ENCODE measurements around the gene CELF4.

Gene CELF4

DNA sequence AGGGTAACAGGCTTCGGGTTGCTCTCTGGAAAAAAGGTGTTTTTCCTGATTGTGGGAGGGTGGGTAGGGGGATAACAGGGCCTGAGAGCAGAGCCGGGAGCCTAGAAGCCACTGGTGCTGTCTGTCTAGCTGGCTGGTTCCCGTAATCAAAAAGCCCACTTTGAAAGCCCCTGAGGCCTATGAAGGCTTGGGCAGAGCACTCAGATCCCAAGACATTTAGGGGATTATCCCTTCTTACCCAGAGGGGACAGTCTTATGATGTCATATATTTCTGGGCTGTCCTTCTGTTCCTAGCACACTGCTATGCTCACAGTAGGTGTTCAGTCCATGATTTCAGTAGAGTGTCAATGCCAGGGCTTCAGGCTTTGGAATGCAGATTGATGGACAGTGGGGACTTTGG, 45.1 kb downstream of the CELF4 start:
- DNase-seq, result no peak

DNA sequence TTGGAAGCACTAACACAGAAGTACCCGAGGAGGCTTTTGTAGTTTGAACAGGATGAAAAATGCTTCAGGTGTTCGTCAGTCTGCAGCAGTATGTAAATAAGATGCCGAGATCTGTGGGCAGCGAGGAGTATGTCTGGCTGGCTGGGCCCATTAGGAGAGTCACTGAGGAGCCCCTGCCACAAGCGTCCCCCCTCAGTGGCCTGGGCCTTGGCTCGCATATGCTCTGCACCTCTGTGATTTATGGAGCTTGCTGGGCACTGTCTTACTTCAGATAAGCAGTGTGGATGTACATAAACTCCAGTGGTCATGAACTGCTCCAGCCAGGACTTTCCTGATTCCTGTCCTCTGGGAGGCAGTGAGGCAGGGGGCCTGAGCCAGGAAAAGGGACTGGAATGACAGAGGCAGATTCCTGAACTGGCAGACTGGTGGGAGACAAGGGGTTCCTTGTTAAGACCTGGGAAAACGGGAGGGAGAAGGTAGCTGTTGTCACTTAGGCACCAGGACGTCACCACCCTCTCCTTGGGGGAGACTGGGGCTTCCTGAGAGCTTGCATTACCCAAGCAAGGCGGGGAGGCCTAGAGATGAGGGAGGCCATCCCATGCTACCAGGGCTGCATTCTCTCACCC, 46.0 kb downstream of the CELF4 start:
- no peak for DNase-seq

DNA sequence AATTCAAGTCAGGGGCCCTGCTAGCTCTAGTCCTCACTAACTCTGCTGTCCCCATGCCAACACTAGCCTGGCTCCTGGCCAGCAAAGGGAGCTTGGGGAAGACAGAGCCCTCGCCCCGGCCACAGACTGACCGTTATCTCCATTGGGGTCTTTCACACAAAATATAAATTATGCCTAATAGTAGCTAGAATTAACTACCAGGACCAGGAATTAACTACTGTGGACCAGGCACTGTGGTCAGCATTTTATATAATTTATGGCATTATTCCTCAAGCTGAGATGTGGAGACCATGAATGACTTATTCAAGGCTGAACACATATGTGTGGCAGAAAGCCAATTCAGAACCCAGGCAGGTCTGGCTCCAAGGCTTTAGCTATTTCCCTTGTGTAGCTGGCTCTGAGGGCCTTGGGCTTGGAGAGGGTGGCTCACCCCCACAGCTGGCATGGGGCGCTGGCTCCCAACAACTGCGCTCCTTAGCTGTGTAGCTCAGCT, 49.2 kb downstream of the CELF4 start:
- no peak for DNase-seq

DNA sequence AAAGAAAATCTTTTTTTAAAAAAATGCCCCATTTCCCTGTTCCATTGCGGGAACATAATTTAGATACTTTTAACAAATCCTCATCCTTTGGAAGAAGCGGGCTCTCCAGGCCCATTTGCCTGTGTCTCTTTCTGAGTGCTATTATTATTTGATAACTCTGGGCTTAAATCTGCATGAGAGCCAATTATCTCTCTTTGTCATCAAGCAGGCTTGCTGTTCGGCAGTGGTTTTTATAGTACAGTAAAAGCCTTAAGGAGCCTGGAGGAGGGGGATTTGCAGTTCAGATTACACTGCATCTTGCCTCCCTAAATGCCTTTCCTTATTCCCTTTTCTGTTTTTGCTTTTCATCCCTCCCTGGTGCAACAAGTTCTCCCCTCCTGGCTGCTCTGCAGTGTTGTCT, 50.6 kb downstream of the CELF4 start:
- DNase-seq, result no peak

DNA sequence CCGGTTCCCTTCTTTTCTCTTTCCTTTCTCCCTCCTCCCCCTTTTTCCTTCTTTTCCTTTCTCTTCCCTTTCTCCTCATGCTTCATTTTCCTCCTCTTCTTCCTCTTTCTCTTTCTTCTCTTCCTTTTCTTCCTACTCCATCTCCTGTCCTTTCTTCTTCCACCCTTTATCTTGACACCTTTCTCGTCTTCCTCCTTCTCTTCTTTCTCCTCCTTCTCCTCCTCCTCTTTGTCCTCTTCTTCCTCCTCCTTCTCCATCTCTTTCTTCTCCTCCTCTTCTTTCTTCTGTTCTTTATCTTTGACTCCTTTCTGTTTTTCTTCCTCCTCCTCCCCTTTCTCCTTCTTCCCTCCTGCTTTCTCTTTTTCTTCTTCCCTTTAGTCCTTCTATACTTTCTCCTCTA, 53.2 kb downstream of the CELF4 start:
- DNase-seq, result no peak

DNA sequence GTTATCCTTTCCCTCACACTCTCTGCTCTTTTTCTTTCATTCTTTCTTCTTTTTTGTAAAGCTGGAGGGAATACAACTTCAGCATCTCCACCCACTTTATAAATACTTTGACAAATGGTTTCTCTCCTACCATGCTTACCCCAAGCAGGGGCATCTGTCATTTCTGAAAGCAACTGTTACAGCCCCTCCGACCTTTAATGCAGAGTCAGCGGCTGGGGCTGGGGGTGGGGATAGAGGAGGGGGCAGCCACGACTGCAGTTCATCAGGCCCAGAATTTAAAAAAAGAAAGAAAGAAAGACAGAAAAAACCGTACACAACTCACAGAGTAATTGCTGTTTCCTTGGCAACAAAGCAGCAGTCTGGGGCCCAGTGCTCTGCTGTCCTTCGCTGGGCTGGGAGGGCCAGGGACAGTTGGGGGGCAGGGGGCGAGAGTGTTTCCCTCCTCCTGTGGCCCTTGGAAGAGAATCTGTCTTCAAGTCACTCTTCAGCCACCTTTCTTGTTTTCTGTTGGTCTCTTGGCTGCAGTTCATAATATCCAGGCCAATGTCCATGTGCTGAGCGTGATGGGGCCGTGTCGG, 53.8 kb downstream of the CELF4 start:
- no peak for DNase-seq

DNA sequence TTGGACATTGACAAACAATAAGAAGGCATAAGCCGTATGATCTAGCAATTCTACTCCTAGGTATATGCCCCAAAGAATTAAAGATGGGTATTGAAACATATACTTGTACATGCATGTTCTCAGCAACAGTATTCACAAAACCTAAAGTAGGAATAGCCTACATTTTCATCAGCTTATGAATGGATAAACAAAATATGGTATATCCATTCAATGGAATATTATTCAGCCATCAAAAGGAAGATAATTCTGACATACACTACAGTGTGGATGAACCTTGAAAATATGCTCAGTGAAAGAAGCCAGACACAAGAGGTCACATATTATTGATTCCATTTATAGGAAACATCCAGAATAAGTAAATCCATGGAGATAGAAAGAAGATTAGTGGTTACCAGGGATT, 56.0 kb downstream of the CELF4 start:
- DNase-seq, result no peak

DNA sequence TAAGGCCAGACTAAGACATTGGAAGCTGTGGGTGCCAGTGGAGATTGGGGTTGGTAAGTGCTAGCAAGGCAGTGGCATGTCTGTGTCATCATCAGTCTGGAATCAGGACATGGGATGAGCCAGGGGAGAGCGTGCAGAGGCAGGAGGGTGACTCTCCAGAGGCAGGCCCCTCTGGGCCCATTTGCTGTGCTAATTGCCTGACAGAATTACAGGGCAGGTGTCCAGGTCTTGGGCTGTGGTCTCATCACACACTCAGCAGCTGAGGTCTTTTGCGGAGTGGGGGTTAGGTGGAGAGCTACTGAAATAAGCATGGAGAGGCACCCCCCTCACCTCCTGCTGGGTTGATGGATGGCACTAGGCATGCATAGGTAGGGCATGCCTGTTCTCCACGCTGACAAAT, 57.4 kb downstream of the CELF4 start:
- DNase-seq, result no peak

DNA sequence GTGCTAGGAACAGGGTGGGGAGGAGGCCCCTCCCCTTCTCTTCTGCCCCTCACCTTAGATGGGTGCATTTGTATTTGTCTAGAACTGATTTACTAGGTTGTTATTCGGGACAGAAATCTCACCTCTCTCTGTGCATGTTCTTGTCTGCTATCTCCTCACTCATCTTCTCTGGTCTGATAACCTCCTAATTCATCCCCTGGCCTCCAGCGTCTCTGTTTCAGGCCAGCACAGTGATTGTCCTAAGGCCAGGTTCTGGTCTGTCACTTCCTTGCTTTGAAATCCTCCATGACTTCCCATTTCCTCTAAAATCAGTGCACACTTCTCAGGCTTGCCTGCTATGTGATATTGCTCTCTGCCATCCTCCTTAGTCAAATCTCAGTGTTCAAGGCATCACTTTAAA, 58.4 kb downstream of the CELF4 start:
- no peak for DNase-seq

DNA sequence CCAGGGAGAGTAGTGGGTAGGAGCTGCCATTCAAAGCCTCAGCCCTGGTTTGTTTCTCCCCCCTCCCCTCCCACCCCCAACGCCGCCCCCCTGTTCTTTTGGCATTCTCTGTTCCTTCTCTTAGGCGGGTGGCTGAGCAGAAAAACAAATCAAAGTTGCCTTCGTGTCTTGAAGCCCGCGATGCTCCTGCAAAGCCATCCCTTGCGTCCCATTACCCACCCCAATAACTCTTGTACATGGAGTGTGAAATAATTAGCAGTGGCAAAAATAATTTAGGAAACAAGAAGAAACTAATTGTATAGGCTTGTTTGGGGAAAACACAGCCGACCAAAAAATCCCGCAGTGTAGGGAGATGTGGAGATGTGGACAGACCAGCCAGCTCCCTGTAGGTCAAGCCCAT, 59.6 kb downstream of the CELF4 start:
- no peak for DNase-seq

DNA sequence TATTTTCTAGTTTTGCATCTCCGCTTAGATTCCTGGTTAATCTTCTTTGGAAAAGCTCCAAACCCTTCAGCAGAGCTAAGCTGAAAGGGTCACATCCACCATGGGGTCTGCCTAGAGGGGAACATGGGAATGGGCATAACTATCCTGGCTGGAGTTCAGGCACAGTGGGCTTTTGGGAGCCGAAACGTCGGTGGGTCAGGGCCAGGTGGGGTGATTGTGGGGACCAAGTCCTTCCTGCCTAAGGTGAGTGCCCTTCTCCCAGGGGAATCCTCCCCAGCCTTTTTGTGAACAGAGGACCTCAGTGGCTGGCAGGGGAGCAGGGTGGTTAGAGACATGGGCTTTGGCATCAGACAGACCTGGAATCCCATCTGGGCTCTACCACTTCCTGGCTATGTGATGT, 60.3 kb downstream of the CELF4 start:
- DNase-seq, result no peak

DNA sequence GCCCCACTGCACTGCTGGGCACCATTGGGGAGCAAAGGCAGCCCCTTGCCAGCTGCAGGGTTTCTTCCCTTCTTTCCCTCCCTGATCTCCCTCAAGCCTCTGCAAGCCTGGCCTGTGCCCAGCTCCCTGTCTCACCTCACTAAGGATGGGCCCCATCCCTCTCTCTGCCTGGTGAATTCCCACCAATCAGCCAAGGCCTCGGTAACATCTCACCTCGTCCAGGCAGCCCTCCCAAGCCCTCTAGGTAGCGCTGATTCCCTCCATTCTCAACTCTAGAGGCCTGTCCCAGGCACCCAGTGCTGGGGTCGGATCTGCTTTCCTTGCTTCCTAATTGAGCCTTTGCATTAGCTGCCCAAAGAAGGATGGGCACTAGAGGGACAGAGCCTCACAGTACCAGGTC, 63.0 kb downstream of the CELF4 start:
- no peak for DNase-seq

DNA sequence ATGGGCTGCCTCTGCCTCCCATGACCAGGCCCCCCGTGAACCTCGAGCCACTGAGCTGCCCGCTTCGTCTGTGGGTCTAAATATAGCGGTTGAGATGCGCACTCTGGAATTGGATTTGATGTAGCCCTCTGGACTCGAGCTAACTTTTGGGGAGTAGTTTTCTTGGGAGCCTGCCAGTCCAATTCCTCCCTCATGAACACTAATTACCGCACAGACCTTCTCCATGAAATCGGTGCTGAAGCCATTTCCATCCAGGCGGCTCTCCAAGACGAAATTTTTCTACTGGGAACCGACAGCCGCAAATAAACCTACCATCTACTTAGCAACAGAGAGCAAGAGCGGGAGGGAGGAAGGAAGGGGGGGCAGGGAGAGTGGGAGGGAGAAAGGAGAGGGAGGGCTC, 63.6 kb downstream of the CELF4 start:
- DNase-seq, result no peak

DNA sequence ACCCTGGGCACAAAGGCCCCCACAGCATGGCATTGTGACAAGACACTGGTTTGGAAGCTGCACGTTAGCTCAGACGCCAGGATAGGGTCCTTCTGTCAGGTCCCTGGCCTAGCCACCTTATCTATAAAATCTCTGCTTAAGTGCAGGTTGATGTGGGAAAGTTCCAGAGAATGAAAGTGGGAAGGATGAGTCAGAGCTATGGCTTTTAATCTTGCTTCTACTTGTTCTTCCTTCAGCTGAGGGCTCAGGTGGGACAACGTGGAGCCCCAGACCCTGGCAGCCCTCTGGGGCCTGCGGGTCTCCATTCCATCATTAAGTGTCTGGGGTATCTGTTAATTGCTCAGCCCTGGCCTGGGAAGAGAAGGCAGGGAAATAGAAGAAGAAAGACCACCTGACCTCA, 64.5 kb downstream of the CELF4 start:
- no peak for DNase-seq

DNA sequence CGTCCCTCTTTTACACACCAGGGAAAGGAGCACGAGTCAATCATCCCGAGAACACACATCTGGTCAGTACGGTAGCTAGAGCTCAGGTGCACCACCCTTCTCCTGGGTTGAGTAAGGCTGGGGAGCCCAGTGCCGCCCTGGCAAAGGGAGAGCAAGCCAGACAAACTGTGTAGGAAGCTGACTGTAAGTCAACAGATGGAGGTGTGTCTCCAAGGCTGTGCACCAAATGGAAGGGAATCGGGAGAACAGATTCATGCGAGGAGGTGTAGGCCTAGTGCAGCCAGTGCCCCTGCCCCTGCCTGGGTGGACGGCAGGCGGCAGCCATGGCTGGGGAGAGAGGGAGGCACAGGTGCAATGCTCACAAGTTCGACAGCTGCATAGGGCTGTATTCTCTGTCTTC, 65.7 kb downstream of the CELF4 start:
- no peak for DNase-seq

DNA sequence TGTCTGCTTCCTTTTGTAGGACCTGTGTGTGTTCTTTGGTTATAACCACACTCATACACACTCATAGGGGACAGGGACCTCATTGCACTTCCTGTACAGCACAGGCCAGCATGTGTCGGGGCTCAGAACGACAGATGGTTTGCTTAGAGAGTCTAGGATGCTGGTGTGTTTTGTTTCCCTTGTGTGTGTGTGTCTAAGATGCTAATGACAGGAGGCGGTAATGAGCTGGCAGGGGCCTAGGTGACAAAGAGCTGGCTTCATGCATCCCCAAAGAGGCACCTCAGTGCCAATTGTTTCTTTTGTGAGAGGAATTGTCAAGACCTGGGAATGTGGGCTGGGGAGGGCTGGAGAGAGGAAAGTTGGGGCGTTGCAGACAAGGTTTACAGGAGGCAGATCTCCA, 66.6 kb downstream of the CELF4 start:
- no peak for DNase-seq

DNA sequence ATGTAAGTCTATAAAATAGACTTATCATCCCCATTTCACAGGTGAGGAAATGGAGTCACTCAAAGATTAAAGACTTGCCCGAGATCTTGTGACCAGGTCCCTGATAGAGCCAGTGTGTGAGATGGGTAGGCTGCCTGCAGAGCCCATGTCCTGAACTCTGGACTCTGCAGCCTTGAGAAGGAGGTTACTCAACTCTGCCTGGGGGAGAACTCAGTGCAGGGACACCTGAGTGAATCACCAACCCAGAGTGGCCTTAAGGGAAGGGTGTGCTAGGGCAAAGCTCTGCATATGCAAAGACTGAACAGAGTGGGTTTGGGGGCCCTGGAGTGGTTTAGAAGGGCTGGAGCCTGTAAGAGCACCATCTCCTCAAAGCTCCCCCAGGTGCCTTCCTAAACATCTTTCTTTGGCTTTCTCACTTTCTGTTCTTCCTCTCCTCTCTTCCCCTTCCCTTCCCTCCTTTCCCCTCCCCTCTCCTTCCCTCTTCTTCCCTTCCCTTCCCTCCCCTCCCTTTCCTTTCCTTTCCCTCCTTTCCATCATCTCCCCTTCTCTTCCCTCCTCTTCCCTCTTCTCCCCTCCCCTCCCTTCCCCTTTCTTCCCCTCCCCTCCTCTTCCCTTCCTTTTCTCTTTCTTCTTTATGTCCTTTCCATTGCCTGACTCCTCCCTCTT, 67.6 kb downstream of the CELF4 start:
- no peak for DNase-seq

DNA sequence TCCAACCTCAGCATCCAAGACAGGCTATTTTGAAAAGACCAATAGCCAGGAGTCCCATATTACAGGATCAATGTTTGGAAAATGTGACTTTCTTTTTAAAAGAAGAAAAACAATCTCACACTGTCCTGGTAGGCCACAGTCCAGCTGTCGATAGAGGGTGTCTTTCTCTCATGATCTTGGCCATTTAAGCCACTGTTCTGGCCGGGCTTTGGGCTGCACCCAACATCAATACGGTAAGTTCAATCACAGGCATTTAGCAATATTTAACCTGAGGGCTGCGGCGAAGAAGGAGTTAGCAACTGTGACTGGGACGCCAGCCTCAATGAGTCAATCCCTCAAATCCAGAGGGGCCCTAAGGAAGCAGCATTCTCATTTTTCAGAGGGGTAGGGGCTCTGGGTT, 69.0 kb downstream of the CELF4 start:
- no peak for DNase-seq

DNA sequence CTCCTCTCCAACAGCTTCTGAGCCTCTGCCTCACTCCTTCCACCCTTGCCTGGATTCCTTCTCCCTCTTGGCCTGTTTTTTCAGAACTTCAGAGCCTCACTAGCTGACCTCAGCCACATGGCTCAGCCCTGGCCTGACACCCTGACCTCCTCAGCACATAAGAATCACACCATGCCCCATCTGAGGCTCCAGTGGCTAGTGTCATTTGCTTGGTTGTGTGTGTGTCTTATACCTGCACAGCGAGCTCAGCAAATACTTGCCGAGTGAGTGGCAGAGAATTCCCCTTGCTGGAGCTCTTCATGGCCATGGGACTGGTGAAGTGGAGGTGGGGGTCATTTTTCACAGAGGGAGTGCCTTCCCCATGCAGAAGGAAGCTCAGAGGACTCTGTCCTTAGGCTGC, 70.2 kb downstream of the CELF4 start:
- no peak for DNase-seq

DNA sequence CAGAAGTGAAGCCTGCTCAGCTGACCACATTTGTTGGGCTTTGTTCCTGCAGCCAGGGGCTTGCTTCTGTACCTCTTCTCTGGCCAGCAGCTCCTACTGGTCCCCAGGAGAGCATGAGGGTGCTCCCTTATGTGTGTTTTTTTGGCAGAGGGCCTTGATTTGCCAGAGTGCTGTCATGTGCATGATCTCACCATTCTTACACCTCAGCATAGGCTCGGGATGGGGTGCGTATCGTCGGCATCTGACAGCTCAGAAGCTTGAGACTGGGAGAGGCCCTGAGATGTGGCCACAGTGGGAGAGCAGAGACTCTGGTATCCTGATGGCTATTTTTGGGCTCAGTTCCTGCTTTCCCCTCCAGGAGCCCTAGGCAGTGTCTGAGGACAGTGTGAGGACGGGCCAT, 71.2 kb downstream of the CELF4 start:
- no peak for DNase-seq

DNA sequence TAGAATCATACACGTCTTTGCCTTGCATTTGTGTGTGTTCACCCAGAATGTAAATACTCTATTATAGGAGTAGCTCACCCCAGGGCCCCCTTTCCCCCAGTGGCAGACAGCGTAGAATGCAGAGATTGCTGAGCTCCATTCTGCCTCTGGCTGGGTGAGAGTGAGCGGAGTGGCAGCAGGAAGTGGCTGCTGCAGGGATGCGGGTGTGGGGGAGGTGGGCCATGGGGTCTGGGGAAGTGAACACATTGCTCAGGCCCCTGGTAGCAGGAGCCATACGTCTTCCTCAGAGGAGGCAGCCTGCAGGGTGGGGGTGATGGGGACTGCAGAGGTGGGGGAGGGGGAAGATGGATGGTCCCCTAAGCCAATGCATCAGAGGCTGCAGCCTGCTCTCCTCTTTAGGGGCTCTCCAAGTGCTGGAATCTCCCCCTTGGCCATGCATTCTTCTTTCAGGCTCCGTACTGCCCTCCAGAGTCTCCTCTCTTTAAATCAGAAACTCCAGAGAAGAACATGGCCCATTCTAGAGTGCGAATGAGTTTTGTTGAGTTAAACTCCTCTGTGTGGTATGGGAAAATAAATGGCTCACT, 72.2 kb downstream of the CELF4 start:
- DNase-seq, result no peak

DNA sequence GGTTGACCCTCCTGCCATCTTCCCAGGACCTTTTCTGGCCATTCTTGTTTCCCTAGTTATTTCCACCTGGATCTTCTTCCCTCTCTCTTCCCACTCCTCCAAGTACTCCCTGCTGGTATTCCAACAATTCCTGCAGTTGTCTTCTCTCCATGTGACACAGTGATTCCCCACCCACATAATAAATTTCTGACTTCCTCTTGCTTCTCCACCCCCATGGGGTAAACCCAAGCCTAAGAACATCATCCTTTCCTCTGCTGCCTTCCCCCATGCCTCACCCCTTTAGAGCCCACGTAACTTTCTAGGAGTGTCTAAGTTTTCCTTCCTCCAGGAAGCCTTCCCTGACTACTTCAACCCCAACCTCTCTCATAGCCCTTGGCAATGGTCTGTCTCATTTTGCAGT, 72.6 kb downstream of the CELF4 start:
- DNase-seq, result no peak

DNA sequence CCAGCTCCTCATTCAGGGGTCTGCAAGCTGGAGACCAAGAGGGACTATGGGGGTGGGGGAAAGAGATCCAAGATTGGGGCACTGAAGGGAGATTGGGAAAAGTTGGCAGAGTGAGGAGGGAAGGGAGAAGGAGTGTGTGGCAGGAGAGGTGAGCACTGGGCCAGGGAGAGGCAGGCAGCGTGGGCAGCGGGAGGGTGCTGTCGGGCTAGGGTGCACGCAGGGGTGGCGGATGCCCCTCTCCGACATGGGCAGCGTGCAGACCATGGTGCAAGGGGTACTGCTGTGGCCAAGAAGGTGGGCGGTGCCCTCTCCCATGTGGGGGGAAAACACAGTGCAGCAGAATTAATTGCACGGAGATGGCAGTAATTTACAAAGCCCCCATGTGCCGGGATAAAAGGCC, 74.1 kb downstream of the CELF4 start:
- DNase-seq, result no peak

DNA sequence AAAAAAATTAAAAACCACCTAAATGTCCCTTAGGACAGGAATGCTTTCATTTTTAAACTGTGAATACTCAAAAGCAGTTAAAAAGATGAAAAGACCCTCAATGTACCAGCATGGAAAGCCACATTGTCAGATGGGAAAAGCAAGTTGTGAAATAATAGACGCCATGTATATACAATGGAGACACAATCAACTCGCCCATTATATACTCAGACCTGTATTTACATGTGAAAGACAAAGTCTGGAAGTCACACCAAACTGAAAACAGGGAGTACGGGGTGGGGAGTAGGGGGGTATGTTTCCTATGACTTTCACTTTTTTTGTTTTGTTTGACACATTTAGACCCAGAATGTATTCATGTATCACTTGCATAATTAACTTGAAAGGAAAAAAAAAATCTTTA, 75.6 kb downstream of the CELF4 start:
- DNase-seq, result no peak

Data from activated T-cell treated with anti-CD3 and anti-CD28 coated beads for 4 hours (primary cell).